PC-9 (cell line): ENCODE results near the gene CRYBG1. TPM values are rescaled to one million over a fixed set of nuclear protein-coding genes. Genes with fewer than 3 reads are reported as not detected.

Source experiments
- BruUV-seq: library from RNA; stranded (reverse); fragments of 400-500 nt; replicated peaks from 2 replicates; lab custom pipeline; 2021; lab: Mats Ljungman, UMichigan
- CTCF ChIA-PET: fragments of 300-600 bp; sonication (Branson Sonifier 250); formaldehyde crosslinking; loops from one replicate; lab custom pipeline; 2022; ENCODE audit warnings: antibody characterized with exemption; lab: Charles Lee
- POLR2A ChIA-PET: fragments of 300-600 bp; sonication (Branson Sonifier 250); formaldehyde crosslinking; loops from one replicate; lab custom pipeline; 2022; ENCODE audit warnings: antibody characterized with exemption; ENCODE audit not compliant: unreplicated experiment; lab: Charles Lee
- DNase-seq, 2 experiments: peaks; one replicate each; pipeline versions ENCODE4 v3.0.0 to v3.0.0-alpha.2; 2015 to 2022; ENCODE audit warnings: mixed read lengths in 1 of 2
- H2AFZ ChIP-seq: fragments of 200-600 bp; sonication (generic); 2 replicates; pipeline ENCODE4 v1.8.1; 2017; ENCODE audit warnings: antibody characterized with exemption
- H3F3A ChIP-seq: fragments of 200-600 bp; sonication (generic); 2 replicates; pipeline ENCODE4 v1.8.1; 2017; ENCODE audit warnings: antibody characterized with exemption, mild to moderate bottlenecking, low read depth; ENCODE audit not compliant: insufficient read depth
- H3K27ac ChIP-seq: fragments of 200-600 bp; sonication (generic); 2 replicates; pipeline ENCODE4 v1.6.1; 2016; ENCODE audit warnings: mixed run types
- H3K27me3 ChIP-seq: fragments of 200-600 bp; sonication (generic); 2 replicates; pipeline ENCODE4 v1.6.1; 2016; ENCODE audit warnings: low read depth, mixed run types; ENCODE audit not compliant: insufficient read depth
- H3K36me3 ChIP-seq: fragments of 200-600 bp; sonication (generic); 2 replicates; pipeline ENCODE4 v1.6.1; 2016; ENCODE audit warnings: low read depth, mixed run types
- H3K4me1 ChIP-seq: fragments of 200-600 bp; sonication (generic); replicated peaks from 2 replicates; pipeline ENCODE4 v1.6.1; 2016; ENCODE audit warnings: mixed run types; ENCODE audit not compliant: insufficient read depth
- H3K4me2 ChIP-seq: fragments of 200-600 bp; sonication (generic); 2 replicates; pipeline ENCODE4 v1.6.1; 2017; ENCODE audit warnings: mixed run types
- H3K4me3 ChIP-seq: fragments of 200-600 bp; sonication (generic); 2 replicates; pipeline ENCODE4 v1.6.1; 2016; ENCODE audit warnings: mixed run types
- H3K79me2 ChIP-seq: fragments of 200-600 bp; sonication (generic); 2 replicates; pipeline ENCODE4 v1.6.1; 2017; ENCODE audit warnings: low read depth, mixed run types
- H3K9me2 ChIP-seq: fragments of 200-600 bp; sonication (generic); 2 replicates; pipeline ENCODE4 v1.8.1; 2017; ENCODE audit warnings: mild to moderate bottlenecking; ENCODE audit not compliant: insufficient read depth
- H3K9me3 ChIP-seq: fragments of 200-600 bp; sonication (generic); 2 replicates; pipeline ENCODE4 v1.8.1; 2016; ENCODE audit warnings: low read depth; ENCODE audit not compliant: insufficient read depth
- H4K20me1 ChIP-seq: fragments of 200-600 bp; sonication (generic); 2 replicates; pipeline ENCODE4 v1.8.1; 2017; ENCODE audit not compliant: insufficient read depth
- CTCF ChIP-seq: fragments of 200-600 bp; sonication (generic); conservative IDR thresholded peaks from 2 replicates; pipeline ENCODE4 v1.6.1; 2017; ENCODE audit warnings: mixed run types, antibody characterized with exemption, mild to moderate bottlenecking, moderate library complexity
- EZH2 ChIP-seq: fragments of 200-600 bp; sonication (generic); IDR thresholded peaks from 2 replicates; pipeline ENCODE4 v1.8.0; 2017; ENCODE audit warnings: antibody characterized with exemption, low read depth
- intact Hi-C: fragments of 100-400 bp; cut with micrococcal nuclease; formaldehyde crosslinking; loops from one replicate; pipeline ENCODE4 v1.10.0; 2022; ENCODE audit not compliant: unreplicated experiment
- total RNA-seq: library from RNA; stranded (reverse); gene quantifications from 2 replicates; pipeline ENCODE4 v1.2.3, GENCODE V29; 2021

CRYBG1 gene
- total RNA-seq, 1 experiment from 2014 or later = 49.3 TPM

DNA sequence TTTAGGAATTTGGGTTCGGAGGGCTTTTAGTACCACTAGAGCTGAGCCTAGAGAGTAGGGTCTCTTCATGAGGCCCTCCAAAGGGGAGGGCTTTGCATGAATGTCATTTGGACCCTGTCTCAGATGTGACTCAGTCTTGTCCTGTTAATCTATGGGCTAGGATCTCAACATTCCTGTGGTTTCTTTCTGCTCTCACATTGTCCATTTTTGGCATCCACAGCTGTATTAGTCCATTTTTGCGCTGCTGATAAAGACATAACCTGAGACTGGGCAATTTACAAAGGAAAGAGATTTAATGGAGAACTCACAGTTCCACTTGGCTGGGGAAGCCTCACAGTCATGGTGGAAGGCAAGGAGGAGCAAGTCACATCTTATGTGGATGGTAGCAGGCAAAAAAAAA is 61.0 kb downstream of the CRYBG1 start:
- H3K27me3 ChIP-seq = no peaks in the 10 kb centered on the region
- POLR2A ChIA-PET = no interaction called here

GRCh38 chr6:106422534-106422933 is 62.0 kb downstream of the CRYBG1 start:
- no peaks in the 10 kb centered on the region for H3K79me2 ChIP-seq
- no TSS peak for BruUV-seq
- DNase-seq = peak in 1 of 2 experiments; percentile 87
- H3K4me3 ChIP-seq = no peak overlapping the region
- H4K20me1 ChIP-seq = no peaks in the 10 kb centered on the region
- no peaks in the 10 kb centered on the region for H3K27me3 ChIP-seq
- intact Hi-C loops = no loop called here
- peak overlapping the region; percentile 49 for H3K27ac ChIP-seq
- H3K4me2 ChIP-seq = peak overlapping the region; percentile 21; the same call in 1 of the 2 replicates
- TF ChIP-seq EZH2 (no peak), CTCF (no peak)
- peaks cover 23% of the 10 kb centered on the region for H3K4me1 ChIP-seq
- no peaks in the 10 kb centered on the region for H3K9me3 ChIP-seq
- CTCF ChIA-PET = no interaction called here
- H3F3A ChIP-seq = 0 out of 2 replicates have a peak, but pooled peaks cover 7% of the 10 kb centered on the region
- no peaks in the 10 kb centered on the region for H3K36me3 ChIP-seq
- no peaks in the 10 kb centered on the region for H3K9me2 ChIP-seq
- no peak overlapping the region for H2AFZ ChIP-seq
- POLR2A ChIA-PET = no interaction called here

More for the DNA sequence above, 61.0 kb downstream of the CRYBG1 start:
- H3K9me3 ChIP-seq = no peaks in the 10 kb centered on the region
- CTCF ChIA-PET = no interaction called here
- no peaks in the 10 kb centered on the region for H4K20me1 ChIP-seq
- H3K79me2 ChIP-seq = no peaks in the 10 kb centered on the region
- DNase-seq = no peak
- H3K4me1 ChIP-seq = peaks cover 26% of the 10 kb centered on the region
- no peaks in the 10 kb centered on the region for H3K36me3 ChIP-seq
- intact Hi-C loops = no loop called here
- no peak overlapping the region for H2AFZ ChIP-seq
- no peak overlapping the region for H3K4me3 ChIP-seq
- H3K4me2 ChIP-seq = no peak overlapping the region
- BruUV-seq = no TSS peak
- TF ChIP-seq CTCF = no peak
- no peak for TF ChIP-seq EZH2
- 0 out of 2 replicates have a peak, but pooled peaks cover 7% of the 10 kb centered on the region for H3F3A ChIP-seq
- no peaks in the 10 kb centered on the region for H3K9me2 ChIP-seq
- no peak overlapping the region for H3K27ac ChIP-seq

DNA sequence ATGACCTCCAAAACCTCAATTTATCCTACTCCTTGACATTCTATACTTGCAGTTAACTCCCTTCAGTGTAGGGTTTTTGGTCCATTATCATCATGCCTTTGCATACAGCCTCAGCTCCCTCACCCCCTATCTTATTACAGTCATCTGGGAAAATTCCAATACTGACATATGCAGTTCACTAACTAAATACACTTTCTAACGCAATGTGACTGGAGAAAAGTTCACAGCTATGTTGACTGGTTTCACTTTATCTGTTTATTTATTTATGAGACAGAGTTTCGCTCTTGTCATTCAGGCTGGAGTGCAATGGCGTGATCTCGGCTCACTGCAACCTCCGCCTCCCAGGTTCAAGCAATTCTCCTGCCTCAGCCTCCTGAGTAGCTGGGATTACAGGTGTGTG is 64.9 kb downstream of the CRYBG1 start:
- POLR2A ChIA-PET = no interaction called here
- CTCF ChIA-PET = no interaction called here
- TF ChIP-seq EZH2 (no peak), CTCF (no peak)
- no peaks in the 10 kb centered on the region for H3K36me3 ChIP-seq
- no peaks in the 10 kb centered on the region for H3K9me3 ChIP-seq
- no peaks in the 10 kb centered on the region for H3K9me2 ChIP-seq
- peaks cover 23% of the 10 kb centered on the region for H3K4me1 ChIP-seq
- no peaks in the 10 kb centered on the region for H3K79me2 ChIP-seq
- DNase-seq = no peak
- H2AFZ ChIP-seq = no peak overlapping the region
- intact Hi-C loops = no loop called here
- BruUV-seq = no TSS peak
- 0 out of 2 replicates have a peak, but pooled peaks cover 7% of the 10 kb centered on the region for H3F3A ChIP-seq
- no peaks in the 10 kb centered on the region for H3K27me3 ChIP-seq
- H3K4me2 ChIP-seq = no peak overlapping the region
- H4K20me1 ChIP-seq = no peaks in the 10 kb centered on the region
- H3K27ac ChIP-seq = no peak overlapping the region
- H3K4me3 ChIP-seq = no peak overlapping the region
